Endothelial cell (in vitro differentiated cells): Measurements from ENCODE around the gene ALCAM. TPM values are rescaled to one million over a fixed set of nuclear protein-coding genes. Genes with fewer than 3 reads are reported as not detected.

Experiments
- DNase-seq: peaks from one replicate; pipeline ENCODE4 v3.0.0; 2021; ENCODE audit warnings: low spot score
- H3K27ac Mint-ChIP-seq: one replicate; pipeline ENCODE4 v1.8.0; 2021; ENCODE audit warnings: mixed read lengths, inconsistent platforms; ENCODE audit not compliant: unreplicated experiment
- H3K27me3 Mint-ChIP-seq: one replicate; pipeline ENCODE4 v1.8.0; 2021; ENCODE audit warnings: mild to moderate bottlenecking, moderate library complexity, mixed read lengths, inconsistent platforms; ENCODE audit not compliant: unreplicated experiment
- H3K36me3 Mint-ChIP-seq: one replicate; pipeline ENCODE4 v1.8.0; 2021; ENCODE audit warnings: mild to moderate bottlenecking, low read depth, mixed read lengths, inconsistent platforms; ENCODE audit not compliant: unreplicated experiment
- H3K4me1 Mint-ChIP-seq: one replicate; pipeline ENCODE4 v1.8.0; 2021; ENCODE audit warnings: mild to moderate bottlenecking, mixed read lengths, inconsistent platforms; ENCODE audit not compliant: unreplicated experiment
- H3K4me3 Mint-ChIP-seq: one replicate; pipeline ENCODE4 v1.8.0; 2021; ENCODE audit warnings: mild to moderate bottlenecking, mixed read lengths, inconsistent platforms; ENCODE audit not compliant: unreplicated experiment
- H3K9me3 Mint-ChIP-seq: one replicate; pipeline ENCODE4 v1.8.0; 2021; ENCODE audit warnings: mixed read lengths, inconsistent platforms; ENCODE audit not compliant: unreplicated experiment
- CTCF ChIP-seq: fragments of 200-600 bp; sonication (generic); IDR thresholded peaks from one replicate; pipeline ENCODE4 v1.5.0; 2021; ENCODE audit warnings: antibody characterized with exemption; ENCODE audit not compliant: unreplicated experiment
- total RNA-seq: library from RNA; stranded (reverse); fragmentation: NEBNext Ultra II Directional; extraction: Animal tissue kit (Norgen Biotek cat#: 25700); gene quantifications from one replicate; pipeline ENCODE4 v1.2.1, GENCODE V29; 2021; ENCODE audit not compliant: unreplicated experiment

The ALCAM gene
- total RNA-seq, 1 donor from 2014 or later: 14.0 TPM

GRCh38 chr3:105427332-105427731 is 60.6 kb downstream of the ALCAM start:
- Mint-ChIP-seq H3K9me3 (no peaks in the 10 kb centered on the region), H3K27ac (no peak overlapping the region), H3K36me3 (no peaks in the 10 kb centered on the region), H3K27me3 (no peaks in the 10 kb centered on the region), H3K4me3 (no peak overlapping the region), H3K4me1 (peaks cover 5% of the 10 kb centered on the region)
- TF ChIP-seq CTCF: no peak
- no peak for DNase-seq

GRCh38 chr3:105429034-105429762 is 62.5 kb downstream of the ALCAM start:
- DNase-seq: no peak
- H3K27me3 Mint-ChIP-seq: no peaks in the 10 kb centered on the region
- H3K4me3 Mint-ChIP-seq: no peak overlapping the region
- no peaks in the 10 kb centered on the region for H3K36me3 Mint-ChIP-seq
- H3K27ac Mint-ChIP-seq: no peak overlapping the region
- H3K9me3 Mint-ChIP-seq: no peaks in the 10 kb centered on the region
- peaks cover 5% of the 10 kb centered on the region for H3K4me1 Mint-ChIP-seq
- TF ChIP-seq CTCF: no peak

- H3K9me3 Mint-ChIP-seq: no peaks in the 10 kb centered on the region
- TF ChIP-seq CTCF: no peak
- H3K27ac Mint-ChIP-seq: no peak overlapping the region
- H3K4me3 Mint-ChIP-seq: no peak overlapping the region
- peaks cover 5% of the 10 kb centered on the region for H3K4me1 Mint-ChIP-seq
- DNase-seq: no peak
- peaks cover 3% of the 10 kb centered on the region for H3K36me3 Mint-ChIP-seq
- H3K27me3 Mint-ChIP-seq: no peaks in the 10 kb centered on the region
Measured at GRCh38 chr3:105430455-105430854, 63.7 kb downstream of the ALCAM start.

GRCh38 chr3:105431200-105431599 is 64.5 kb downstream of the ALCAM start:
- DNase-seq: no peak
- H3K4me1 Mint-ChIP-seq: peaks cover 5% of the 10 kb centered on the region
- H3K27me3 Mint-ChIP-seq: no peaks in the 10 kb centered on the region
- peaks cover 4% of the 10 kb centered on the region for H3K36me3 Mint-ChIP-seq
- no peak for TF ChIP-seq CTCF
- no peaks in the 10 kb centered on the region for H3K9me3 Mint-ChIP-seq
- H3K27ac Mint-ChIP-seq: no peak overlapping the region
- H3K4me3 Mint-ChIP-seq: no peak overlapping the region

GRCh38 chr3:105435277-105435676 is 68.6 kb downstream of the ALCAM start:
- H3K4me3 Mint-ChIP-seq: no peak overlapping the region
- H3K9me3 Mint-ChIP-seq: no peaks in the 10 kb centered on the region
- no peak overlapping the region for H3K27ac Mint-ChIP-seq
- peaks cover 4% of the 10 kb centered on the region for H3K4me1 Mint-ChIP-seq
- no peak for TF ChIP-seq CTCF
- no peaks in the 10 kb centered on the region for H3K27me3 Mint-ChIP-seq
- peaks cover 4% of the 10 kb centered on the region for H3K36me3 Mint-ChIP-seq
- DNase-seq: no peak
